Measurements from ENCODE around the gene MMP15.

GRCh38 chr16:58096249-58096648 is 70.7 kb downstream of the MMP15 start:
- TF ChIP-seq EZH2 (IDR thresholded peaks at IDR 0.05; ENCODE audit: borderline replicate concordance, low read depth, low read length, severe bottlenecking) = no peak
- no peak for TF ChIP-seq CTCF (IDR thresholded peaks at IDR 0.05; ENCODE audit: borderline replicate concordance, extremely low read depth, low read length, poor library complexity, severe bottlenecking)

All from DND-41 (cell line).